Endothelial cell of umbilical vein (primary cell): ENCODE results near the gene SSR4.

Experiments used
- JUN ChIP-seq: IDR thresholded peaks from 2 replicates; pipeline ENCODE4 v1.6.1; 2011; ENCODE audit warnings: borderline replicate concordance, low read depth; ENCODE audit not compliant: insufficient read length, insufficient read depth
- MYC ChIP-seq: IDR thresholded peaks from one replicate; pipeline ENCODE4 v1.6.1; 2011; ENCODE audit warnings: mild to moderate bottlenecking, low read depth, low read length
- POLR2A ChIP-seq: IDR thresholded peaks from 2 replicates; pipeline ENCODE4 v1.6.1; 2012; ENCODE audit warnings: low read depth, mild to moderate bottlenecking, control low read depth, low read length
- POLR2AphosphoS5 ChIP-seq: IDR thresholded peaks from 2 replicates; pipeline ENCODE4 v1.6.1; 2012; ENCODE audit warnings: low read depth, mild to moderate bottlenecking, control low read depth, low read length, moderate library complexity; ENCODE audit not compliant: insufficient read depth
- TF ChIP-seq, protein P1 (sequence below), 2 donors: IDR thresholded peaks; 1 replicate in 1 of 2; 2 replicates in 1 of 2; pipeline ENCODE4 v1.5.1; 2011; ENCODE audit warnings: low read length in 2 of 2, mild to moderate bottlenecking in 2 of 2, moderate library complexity in 2 of 2, control low read depth in 1 of 2, inconsistent platforms in 1 of 2, low read depth in 1 of 2; ENCODE audit not compliant: insufficient read depth in 1 of 2; ENCODE audit errors: extremely low read depth in 1 of 2

DNA sequence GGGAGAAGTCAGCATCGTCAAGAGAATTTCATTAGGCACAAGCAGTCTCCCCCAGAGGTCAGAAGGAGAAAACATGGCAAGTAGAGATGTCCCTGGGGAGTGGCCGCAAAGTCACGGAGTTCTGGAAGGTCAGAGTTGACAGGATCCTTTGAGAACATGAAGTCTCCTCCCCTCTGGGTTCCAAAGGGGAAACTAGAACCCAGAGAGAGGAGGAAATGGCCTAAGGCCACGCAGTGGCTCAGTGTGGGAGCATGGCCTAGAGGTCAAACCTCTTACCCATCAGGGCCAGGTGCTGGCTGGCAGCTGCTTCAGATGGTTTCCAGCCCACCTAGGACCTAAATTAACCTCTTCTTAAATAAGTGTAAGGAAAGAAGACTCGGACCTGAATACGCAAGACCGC is 1.2 kb upstream of the SSR4 start:
- TF ChIP-seq JUN (no peak), POLR2A (no peak), MYC (no peak), POLR2AphosphoS5 (no peak)
- TF ChIP-seq, protein P1, sequence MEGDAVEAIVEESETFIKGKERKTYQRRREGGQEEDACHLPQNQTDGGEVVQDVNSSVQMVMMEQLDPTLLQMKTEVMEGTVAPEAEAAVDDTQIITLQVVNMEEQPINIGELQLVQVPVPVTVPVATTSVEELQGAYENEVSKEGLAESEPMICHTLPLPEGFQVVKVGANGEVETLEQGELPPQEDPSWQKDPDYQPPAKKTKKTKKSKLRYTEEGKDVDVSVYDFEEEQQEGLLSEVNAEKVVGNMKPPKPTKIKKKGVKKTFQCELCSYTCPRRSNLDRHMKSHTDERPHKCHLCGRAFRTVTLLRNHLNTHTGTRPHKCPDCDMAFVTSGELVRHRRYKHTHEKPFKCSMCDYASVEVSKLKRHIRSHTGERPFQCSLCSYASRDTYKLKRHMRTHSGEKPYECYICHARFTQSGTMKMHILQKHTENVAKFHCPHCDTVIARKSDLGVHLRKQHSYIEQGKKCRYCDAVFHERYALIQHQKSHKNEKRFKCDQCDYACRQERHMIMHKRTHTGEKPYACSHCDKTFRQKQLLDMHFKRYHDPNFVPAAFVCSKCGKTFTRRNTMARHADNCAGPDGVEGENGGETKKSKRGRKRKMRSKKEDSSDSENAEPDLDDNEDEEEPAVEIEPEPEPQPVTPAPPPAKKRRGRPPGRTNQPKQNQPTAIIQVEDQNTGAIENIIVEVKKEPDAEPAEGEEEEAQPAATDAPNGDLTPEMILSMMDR (IDR thresholded peaks at IDR 0.05; ENCODE audit: extremely low read depth in 1 of 2, insufficient read depth in 1 of 2, low read depth in 1 of 2, low read length in 2 of 2): no peak
